Fibroblast of skin of scalp (primary cell): ENCODE measurements around the gene BCL11A.

Source experiments
- DNase-seq: peaks from one replicate; pipeline ENCODE4 v3.0.0-alpha.2; 2013

BCL11A gene

GRCh38 chr2:60558536-60558935 lies 5.1 kb upstream of the BCL11A start:
- DNase-seq: no peak

GRCh38 chr2:60557486-60557864 lies 4.0 kb upstream of the BCL11A start:
- DNase-seq: no peak

GRCh38 chr2:60556576-60557485 lies 3.4 kb upstream of the BCL11A start:
- DNase-seq: no peak

- no peak for DNase-seq
Observed at GRCh38 chr2:60556175-60556574, 2.7 kb upstream of the BCL11A start.

GRCh38 chr2:60555783-60556139 lies 2.3 kb upstream of the BCL11A start:
- no peak for DNase-seq

- peak; percentile 82 for DNase-seq
Observed at GRCh38 chr2:60555066-60555782, 1.8 kb upstream of the BCL11A start.

GRCh38 chr2:60554646-60555065 lies 1.2 kb upstream of the BCL11A start:
- DNase-seq: peak; percentile 56

GRCh38 chr2:60554074-60554645 lies 706 bp upstream of the BCL11A start:
- DNase-seq: peak; percentile 45

- DNase-seq: no peak
Observed at GRCh38 chr2:60552851-60553494, 481 bp downstream of the BCL11A start.

GRCh38 chr2:60552078-60552850 lies 1.2 kb downstream of the BCL11A start:
- DNase-seq: no peak

- DNase-seq: peak; percentile 68
Observed at GRCh38 chr2:60551240-60552077, 2.0 kb downstream of the BCL11A start.

- no peak for DNase-seq
Observed at GRCh38 chr2:60550984-60551239, 2.5 kb downstream of the BCL11A start.

- peak; percentile 94 for DNase-seq
Observed at GRCh38 chr2:60550178-60550983, 3.1 kb downstream of the BCL11A start.

GRCh38 chr2:60549928-60550177 lies 3.6 kb downstream of the BCL11A start:
- DNase-seq: no peak

GRCh38 chr2:60549238-60549927 lies 4.1 kb downstream of the BCL11A start:
- no peak for DNase-seq

GRCh38 chr2:60548845-60549237 lies 4.6 kb downstream of the BCL11A start:
- DNase-seq: no peak

GRCh38 chr2:60548311-60548710 lies 5.1 kb downstream of the BCL11A start:
- no peak for DNase-seq

GRCh38 chr2:60547841-60548240 lies 5.6 kb downstream of the BCL11A start:
- no peak for DNase-seq

- no peak for DNase-seq
Observed at GRCh38 chr2:60546756-60547420, 6.6 kb downstream of the BCL11A start.
